Activated CD8-positive, alpha-beta memory T cell treated with anti-CD3 and anti-CD28 coated beads, Interleukin-2, amount 10 ng/mL, durations not matched to agents 7 days and 5 days (primary cell): ENCODE results near the gene RTP5. TPM values are rescaled to one million over a fixed set of nuclear protein-coding genes. Genes with fewer than 3 reads are reported as not detected.

Source experiments
- ATAC-seq: fragments of 150-1000 bp; cut with Tn5 transposase; one replicate; pipeline ENCODE4 v1.10.0; 2021; ENCODE audit warnings: moderate library complexity
- CTCF ChIA-PET: fragments of 350-600 bp; sonication (Branson Sonifier 250); formaldehyde crosslinking; loops from one replicate; lab custom pipeline; 2021; ENCODE audit warnings: antibody characterized with exemption; lab: Charles Lee
- DNase-seq: peaks from one replicate; pipeline ENCODE4 v3.0.0-alpha.2; 2020
- H3K27ac Mint-ChIP-seq: one replicate; pipeline ENCODE4 v1.8.0; 2021; ENCODE audit warnings: mild to moderate bottlenecking, mixed read lengths
- H3K27me3 Mint-ChIP-seq: one replicate; pipeline ENCODE4 v1.8.0; 2021; ENCODE audit warnings: mixed read lengths
- H3K36me3 Mint-ChIP-seq: one replicate; pipeline ENCODE4 v1.8.0; 2021; ENCODE audit warnings: mild to moderate bottlenecking, mixed read lengths
- H3K4me1 Mint-ChIP-seq: one replicate; pipeline ENCODE4 v1.8.0; 2021; ENCODE audit warnings: mixed read lengths
- H3K4me3 Mint-ChIP-seq: one replicate; pipeline ENCODE4 v1.8.0; 2021; ENCODE audit warnings: mild to moderate bottlenecking, moderate library complexity, mixed read lengths
- H3K9me3 Mint-ChIP-seq: one replicate; pipeline ENCODE4 v1.8.0; 2022; ENCODE audit warnings: low read depth, mixed read lengths
- total RNA-seq, 2 experiments: library from RNA; stranded (reverse); gene quantifications; one replicate each; pipeline ENCODE4 v1.2.3, GENCODE V29; 2021

RTP5 gene
- total RNA-seq, 2 experiments from 2014 or later = not detected

GRCh38 chr2:241886840-241887447 is 17.4 kb downstream of the RTP5 start:
- no peak overlapping the region for H3K4me3 Mint-ChIP-seq
- H3K27me3 Mint-ChIP-seq = no peaks in the 10 kb centered on the region
- DNase-seq = no peak
- ATAC-seq = no peak
- H3K27ac Mint-ChIP-seq = no peak overlapping the region
- peaks cover 15% of the 10 kb centered on the region for H3K36me3 Mint-ChIP-seq
- peaks cover 21% of the 10 kb centered on the region for H3K4me1 Mint-ChIP-seq
- peaks cover 2% of the 10 kb centered on the region for H3K9me3 Mint-ChIP-seq
- CTCF ChIA-PET = interaction anchor here (1.4 kb wide), 1 partner anchor 8 kb away, joined by 4 read pairs; no protein-coding TSS in a partner anchor

- H3K4me1 Mint-ChIP-seq = peaks cover 10% of the 10 kb centered on the region
- peaks cover 14% of the 10 kb centered on the region for H3K36me3 Mint-ChIP-seq
- DNase-seq = no peak
- CTCF ChIA-PET = interaction anchor here (1.4 kb wide), 1 partner anchor 9 kb away, joined by 4 read pairs; no protein-coding TSS in a partner anchor
- no peaks in the 10 kb centered on the region for H3K27me3 Mint-ChIP-seq
- H3K27ac Mint-ChIP-seq = no peak overlapping the region
- H3K9me3 Mint-ChIP-seq = peaks cover 2% of the 10 kb centered on the region
- no peak for ATAC-seq
- no peak overlapping the region for H3K4me3 Mint-ChIP-seq
Observed at GRCh38 chr2:241887806-241888522, 18.4 kb downstream of the RTP5 start.

GRCh38 chr2:241888641-241889040 is 19.1 kb downstream of the RTP5 start:
- H3K27ac Mint-ChIP-seq = no peak overlapping the region
- H3K9me3 Mint-ChIP-seq = peaks cover 2% of the 10 kb centered on the region
- no peak for DNase-seq
- no peak overlapping the region for H3K4me3 Mint-ChIP-seq
- ATAC-seq = no peak
- CTCF ChIA-PET = no interaction called here
- H3K4me1 Mint-ChIP-seq = peaks cover 8% of the 10 kb centered on the region
- H3K36me3 Mint-ChIP-seq = peaks cover 12% of the 10 kb centered on the region
- no peaks in the 10 kb centered on the region for H3K27me3 Mint-ChIP-seq

GRCh38 chr2:241890524-241891235 is 21.2 kb downstream of the RTP5 start:
- Mint-ChIP-seq H3K9me3 (peaks cover 2% of the 10 kb centered on the region), H3K27ac (no peak overlapping the region), H3K4me3 (no peak overlapping the region), H3K36me3 (peaks cover 6% of the 10 kb centered on the region), H3K27me3 (no peaks in the 10 kb centered on the region), H3K4me1 (peaks cover 6% of the 10 kb centered on the region)
- ATAC-seq = no peak
- CTCF ChIA-PET = no interaction called here
- no peak for DNase-seq

GRCh38 chr2:241891315-241891987 is 21.9 kb downstream of the RTP5 start:
- ATAC-seq = no peak
- Mint-ChIP-seq H3K27ac (no peak overlapping the region), H3K4me1 (peaks cover 5% of the 10 kb centered on the region), H3K36me3 (peaks cover 8% of the 10 kb centered on the region), H3K27me3 (no peaks in the 10 kb centered on the region), H3K9me3 (peaks cover 2% of the 10 kb centered on the region), H3K4me3 (no peak overlapping the region)
- CTCF ChIA-PET = no interaction called here
- no peak for DNase-seq

GRCh38 chr2:241891988-241892298 is 22.4 kb downstream of the RTP5 start:
- H3K36me3 Mint-ChIP-seq = peaks cover 8% of the 10 kb centered on the region
- ATAC-seq (no peak), DNase-seq (no peak)
- no peak overlapping the region for H3K4me3 Mint-ChIP-seq
- peaks cover 4% of the 10 kb centered on the region for H3K4me1 Mint-ChIP-seq
- no peak overlapping the region for H3K27ac Mint-ChIP-seq
- H3K9me3 Mint-ChIP-seq = peaks cover 2% of the 10 kb centered on the region
- no peaks in the 10 kb centered on the region for H3K27me3 Mint-ChIP-seq
- CTCF ChIA-PET = no interaction called here

GRCh38 chr2:241892299-241893137 is 23.0 kb downstream of the RTP5 start:
- H3K4me1 Mint-ChIP-seq = peaks cover 3% of the 10 kb centered on the region

GRCh38 chr2:241893265-241893664 is 23.7 kb downstream of the RTP5 start:
- Mint-ChIP-seq H3K9me3 (no peaks in the 10 kb centered on the region), H3K27me3 (no peaks in the 10 kb centered on the region), H3K36me3 (peaks cover 5% of the 10 kb centered on the region), H3K27ac (no peak overlapping the region), H3K4me1 (no peaks in the 10 kb centered on the region), H3K4me3 (no peak overlapping the region)
- ATAC-seq = no peak
- CTCF ChIA-PET = no interaction called here
- no peak for DNase-seq

More at GRCh38 chr2:241892299-241893137, 23.0 kb downstream of the RTP5 start:
- no peaks in the 10 kb centered on the region for H3K27me3 Mint-ChIP-seq
- peaks cover 8% of the 10 kb centered on the region for H3K36me3 Mint-ChIP-seq
- H3K27ac Mint-ChIP-seq = no peak overlapping the region
- ATAC-seq = no peak
- DNase-seq = no peak
- H3K4me3 Mint-ChIP-seq = no peak overlapping the region
- H3K9me3 Mint-ChIP-seq = peaks cover 2% of the 10 kb centered on the region
- CTCF ChIA-PET = no interaction called here

- Mint-ChIP-seq H3K27ac (no peak overlapping the region), H3K9me3 (no peaks in the 10 kb centered on the region), H3K27me3 (no peaks in the 10 kb centered on the region), H3K36me3 (peaks cover 4% of the 10 kb centered on the region), H3K4me1 (no peaks in the 10 kb centered on the region), H3K4me3 (no peak overlapping the region)
- no peak for ATAC-seq
- DNase-seq = no peak
- CTCF ChIA-PET = no interaction called here
Observed at GRCh38 chr2:241894056-241894641, 24.6 kb downstream of the RTP5 start.

- CTCF ChIA-PET = no interaction called here
- no peak overlapping the region for H3K4me3 Mint-ChIP-seq
- no peak overlapping the region for H3K27ac Mint-ChIP-seq
- H3K36me3 Mint-ChIP-seq = peaks cover 1% of the 10 kb centered on the region
- H3K9me3 Mint-ChIP-seq = no peaks in the 10 kb centered on the region
- no peaks in the 10 kb centered on the region for H3K4me1 Mint-ChIP-seq
- no peaks in the 10 kb centered on the region for H3K27me3 Mint-ChIP-seq
- no peak for ATAC-seq
- no peak for DNase-seq
Observed at GRCh38 chr2:241894681-241895426, 25.3 kb downstream of the RTP5 start.

GRCh38 chr2:241895427-241895711 is 25.8 kb downstream of the RTP5 start:
- H3K36me3 Mint-ChIP-seq = peaks cover 1% of the 10 kb centered on the region
- H3K27me3 Mint-ChIP-seq = no peaks in the 10 kb centered on the region
- no peak overlapping the region for H3K27ac Mint-ChIP-seq
- no peaks in the 10 kb centered on the region for H3K4me1 Mint-ChIP-seq
- CTCF ChIA-PET = no interaction called here
- ATAC-seq = no peak
- H3K4me3 Mint-ChIP-seq = no peak overlapping the region
- no peaks in the 10 kb centered on the region for H3K9me3 Mint-ChIP-seq
- DNase-seq = no peak
